ENCODE results near the gene MEF2D.

Gene MEF2D

DNA sequence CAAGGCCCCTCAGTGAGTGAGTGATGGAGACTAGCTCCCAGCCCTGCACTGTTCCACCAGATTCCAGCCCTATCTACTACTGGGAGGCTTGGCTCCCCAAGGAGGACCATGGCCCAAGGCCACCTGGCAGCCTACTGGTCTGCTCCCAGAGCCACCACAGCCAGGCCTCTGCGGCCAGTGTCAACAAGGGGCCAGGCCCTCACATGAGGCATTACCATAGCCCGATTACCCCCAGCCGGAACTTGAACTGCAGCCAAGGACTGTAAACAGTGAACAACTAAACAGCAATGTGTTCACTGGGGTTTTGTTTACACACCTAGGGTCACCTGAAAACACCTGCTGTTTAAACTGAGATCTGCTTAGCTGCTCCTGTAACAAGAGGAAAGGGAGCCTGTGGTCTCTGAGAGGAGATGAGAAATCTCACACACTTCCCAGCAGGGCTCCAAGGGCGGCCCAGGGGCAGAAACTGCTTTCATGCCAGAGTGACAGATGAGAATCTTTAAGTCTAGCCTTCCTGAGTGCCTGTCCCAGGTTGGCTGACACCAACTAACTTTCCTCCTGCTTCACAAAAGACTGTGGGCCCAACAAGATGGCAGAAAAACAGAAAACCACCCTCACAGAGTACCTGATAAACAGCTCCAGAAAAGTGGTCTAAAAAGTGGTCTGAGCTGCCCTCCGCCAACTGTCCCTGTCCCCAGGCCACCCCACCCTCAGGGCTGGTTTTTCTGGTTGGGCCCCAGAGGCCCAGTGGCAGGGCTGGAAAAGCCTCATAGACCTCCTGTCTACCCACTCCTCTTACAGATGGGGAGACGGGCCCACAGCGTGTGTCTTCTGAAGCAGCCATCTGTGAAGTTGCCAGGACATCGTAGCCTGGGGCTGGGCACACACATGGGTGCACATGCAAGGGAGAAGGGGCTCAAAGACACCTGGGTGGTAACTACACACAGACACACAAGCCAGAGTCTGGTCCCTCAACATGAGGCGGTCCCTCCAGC, 28.8 kb downstream of the MEF2D start:
- H3K4me3 ChIP-seq (ENCODE audit: low read depth, low read length): no peak overlapping the region
- TF ChIP-seq, protein P1, sequence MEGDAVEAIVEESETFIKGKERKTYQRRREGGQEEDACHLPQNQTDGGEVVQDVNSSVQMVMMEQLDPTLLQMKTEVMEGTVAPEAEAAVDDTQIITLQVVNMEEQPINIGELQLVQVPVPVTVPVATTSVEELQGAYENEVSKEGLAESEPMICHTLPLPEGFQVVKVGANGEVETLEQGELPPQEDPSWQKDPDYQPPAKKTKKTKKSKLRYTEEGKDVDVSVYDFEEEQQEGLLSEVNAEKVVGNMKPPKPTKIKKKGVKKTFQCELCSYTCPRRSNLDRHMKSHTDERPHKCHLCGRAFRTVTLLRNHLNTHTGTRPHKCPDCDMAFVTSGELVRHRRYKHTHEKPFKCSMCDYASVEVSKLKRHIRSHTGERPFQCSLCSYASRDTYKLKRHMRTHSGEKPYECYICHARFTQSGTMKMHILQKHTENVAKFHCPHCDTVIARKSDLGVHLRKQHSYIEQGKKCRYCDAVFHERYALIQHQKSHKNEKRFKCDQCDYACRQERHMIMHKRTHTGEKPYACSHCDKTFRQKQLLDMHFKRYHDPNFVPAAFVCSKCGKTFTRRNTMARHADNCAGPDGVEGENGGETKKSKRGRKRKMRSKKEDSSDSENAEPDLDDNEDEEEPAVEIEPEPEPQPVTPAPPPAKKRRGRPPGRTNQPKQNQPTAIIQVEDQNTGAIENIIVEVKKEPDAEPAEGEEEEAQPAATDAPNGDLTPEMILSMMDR (IDR thresholded peaks at IDR 0.05; ENCODE audit: low read depth, low read length): no peak
- no peaks in the 10 kb centered on the region for H3K27me3 ChIP-seq (ENCODE audit: insufficient read depth, low read depth, severe bottlenecking)
- DNase-seq: no peak
- no peaks in the 10 kb centered on the region for H3K9me3 ChIP-seq (ENCODE audit: severe bottlenecking)
- H3K27ac ChIP-seq: no peak overlapping the region; the same call in 1 of the 2 replicates
- H3K36me3 ChIP-seq: peaks cover 99% of the 10 kb centered on the region

DNA sequence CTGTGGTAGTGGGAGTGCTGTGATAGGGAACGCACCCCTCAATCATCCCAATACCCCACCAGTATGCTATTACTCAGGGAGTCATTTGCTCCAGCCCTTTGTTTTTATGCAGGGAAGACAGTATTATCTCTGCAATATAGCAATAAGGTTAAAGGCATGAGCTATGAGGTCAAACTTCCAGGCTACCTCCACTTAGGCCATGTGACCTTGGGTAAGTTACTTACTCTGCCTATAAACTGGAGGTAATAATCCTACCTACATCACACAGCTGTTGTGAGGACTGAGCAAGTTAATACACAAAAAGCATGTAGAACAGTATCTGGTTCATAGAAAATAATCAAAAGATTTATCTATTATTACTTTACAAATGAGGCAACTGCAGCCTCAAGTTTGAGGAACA, 30.1 kb downstream of the MEF2D start:
- no peak overlapping the region for H3K27ac ChIP-seq
- TF ChIP-seq, protein P1 (IDR thresholded peaks at IDR 0.05; ENCODE audit: low read depth, low read length): no peak
- H3K27me3 ChIP-seq (ENCODE audit: insufficient read depth, low read depth, severe bottlenecking): no peaks in the 10 kb centered on the region
- no peaks in the 10 kb centered on the region for H3K9me3 ChIP-seq (ENCODE audit: severe bottlenecking)
- no peak overlapping the region for H3K4me3 ChIP-seq (ENCODE audit: low read depth, low read length)
- no peak for DNase-seq
- peaks cover 99% of the 10 kb centered on the region for H3K36me3 ChIP-seq

DNA sequence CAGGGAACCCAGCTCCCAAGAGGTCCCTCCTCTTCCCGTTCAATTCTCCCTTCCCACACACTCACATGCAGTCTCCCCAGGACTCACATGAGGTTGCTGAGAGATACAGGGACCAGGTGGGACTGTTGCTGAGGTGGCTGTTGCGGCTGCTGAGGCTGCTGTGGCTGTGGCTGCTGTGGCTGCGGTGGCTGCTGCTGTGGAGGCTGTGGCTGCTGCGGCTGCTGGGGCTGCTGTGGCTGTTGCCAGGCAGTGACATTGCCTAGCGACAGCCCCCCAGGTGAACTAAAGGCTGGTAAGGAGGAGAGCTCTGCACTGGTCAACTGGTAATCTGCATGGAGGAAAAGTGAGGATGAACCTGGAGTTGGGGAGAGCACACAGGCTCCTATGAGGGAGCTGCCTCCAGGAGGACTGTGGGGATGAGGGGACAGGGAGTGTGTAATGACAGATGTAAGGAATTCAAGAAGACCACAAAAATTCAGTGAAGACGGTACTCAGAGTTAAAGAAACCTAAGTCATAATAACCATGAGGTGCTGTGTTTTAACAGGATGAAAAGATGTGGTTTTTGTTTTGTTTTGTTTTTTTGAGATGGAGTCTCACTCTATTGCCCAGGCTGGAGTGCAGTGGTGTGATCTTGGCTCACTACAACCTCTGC, 31.8 kb downstream of the MEF2D start:
- Histone ChIP-seq H3K36me3 (peaks cover 92% of the 10 kb centered on the region), H3K9me3 (ENCODE audit: severe bottlenecking) (no peaks in the 10 kb centered on the region), H3K4me3 (ENCODE audit: low read depth, low read length) (no peak overlapping the region), H3K27ac (no peak overlapping the region), H3K27me3 (ENCODE audit: insufficient read depth, low read depth, severe bottlenecking) (no peaks in the 10 kb centered on the region)
- DNase-seq: no peak
- TF ChIP-seq, protein P1 (IDR thresholded peaks at IDR 0.05; ENCODE audit: low read depth, low read length): no peak

DNA sequence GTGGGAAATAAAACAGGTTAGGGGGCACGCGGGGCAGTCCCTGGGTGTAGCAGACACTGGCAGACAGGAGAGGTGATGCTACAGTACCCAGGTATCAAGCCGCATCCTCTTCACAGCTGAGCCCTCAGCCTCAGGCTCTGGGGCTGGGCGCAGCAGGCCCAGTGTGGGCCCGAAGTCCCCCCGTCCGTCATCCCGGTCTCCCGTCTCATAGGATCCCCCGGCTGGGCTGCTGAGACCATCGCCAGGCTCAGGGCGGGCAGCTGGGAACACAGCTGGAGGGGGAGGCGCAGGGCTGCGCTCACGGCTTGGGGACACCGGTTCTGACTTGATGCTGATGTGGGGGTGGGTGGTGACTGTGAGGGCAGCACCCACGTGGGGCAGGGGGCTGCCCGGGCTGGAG, 32.7 kb downstream of the MEF2D start:
- Histone ChIP-seq H3K27ac (no peak overlapping the region), H3K36me3 (peaks cover 83% of the 10 kb centered on the region), H3K9me3 (ENCODE audit: severe bottlenecking) (no peaks in the 10 kb centered on the region), H3K27me3 (ENCODE audit: insufficient read depth, low read depth, severe bottlenecking) (no peaks in the 10 kb centered on the region), H3K4me3 (ENCODE audit: low read depth, low read length) (no peak overlapping the region)
- TF ChIP-seq, protein P1 (IDR thresholded peaks at IDR 0.05; ENCODE audit: low read depth, low read length): no peak
- DNase-seq: no peak

DNA sequence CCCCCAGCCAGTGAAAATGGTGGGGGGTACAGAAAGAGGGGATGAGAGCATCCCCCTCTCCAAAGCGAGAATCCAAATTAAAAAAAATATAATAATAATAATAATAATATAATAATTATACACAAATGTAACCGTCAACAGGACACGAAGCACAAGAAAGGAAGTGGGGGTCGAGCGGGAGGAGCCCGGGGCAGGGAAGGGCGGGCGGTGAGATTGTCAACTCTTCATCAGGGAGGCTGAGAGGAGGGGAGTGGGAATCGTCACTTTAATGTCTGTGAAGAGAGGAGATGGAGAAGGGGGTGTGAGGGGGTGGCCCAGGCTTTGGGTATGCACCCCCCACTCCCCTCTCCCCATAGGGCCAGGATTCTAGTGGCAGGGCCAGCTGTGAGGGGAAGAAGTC, 33.2 kb downstream of the MEF2D start:
- Histone ChIP-seq H3K9me3 (ENCODE audit: severe bottlenecking) (no peaks in the 10 kb centered on the region), H3K36me3 (peaks cover 77% of the 10 kb centered on the region), H3K4me3 (ENCODE audit: low read depth, low read length) (no peak overlapping the region), H3K27me3 (ENCODE audit: insufficient read depth, low read depth, severe bottlenecking) (no peaks in the 10 kb centered on the region), H3K27ac (no peak overlapping the region)
- DNase-seq: no peak
- TF ChIP-seq, protein P1 (IDR thresholded peaks at IDR 0.05; ENCODE audit: low read depth, low read length): no peak

Measured in WERI-Rb-1 (cell line).